ENCODE data around the gene TP53BP1.
"Not testable (repeated sequence)": the region's sequence is repeated elsewhere in the genome, so short reads cannot be mapped to it uniquely, and the experiment has no call there.

The TP53BP1 gene

GRCh38 chr15:43492673-43493601 lies at the start of gene TP53BP1:
TP53BP1 (minus strand) TSS chr15:43493156; CDS start chr15:43493043, 113 bp downstream.
- peak; percentile 95 for DNase-seq

- no peak for DNase-seq
Measured at GRCh38 chr15:43541785-43542184, 48.8 kb upstream of the TP53BP1 start.

GRCh38 chr15:43538091-43538490 lies 45.1 kb upstream of the TP53BP1 start:
- no peak for DNase-seq

- no peak for DNase-seq
Measured at GRCh38 chr15:43534897-43535296, 41.9 kb upstream of the TP53BP1 start.

GRCh38 chr15:43532826-43533225 lies 39.9 kb upstream of the TP53BP1 start:
- DNase-seq: not testable (repeated sequence)

GRCh38 chr15:43531018-43531670 lies 38.2 kb upstream of the TP53BP1 start:
- DNase-seq: no peak

GRCh38 chr15:43529587-43530345 lies 36.8 kb upstream of the TP53BP1 start:
- no peak for DNase-seq

- DNase-seq: no peak
Measured at GRCh38 chr15:43529141-43529540, 36.2 kb upstream of the TP53BP1 start.

GRCh38 chr15:43528542-43529007 lies 35.6 kb upstream of the TP53BP1 start:
- no peak for DNase-seq

- DNase-seq: no peak
Measured at GRCh38 chr15:43527802-43528541, 35.0 kb upstream of the TP53BP1 start.

GRCh38 chr15:43527016-43527801 lies 34.3 kb upstream of the TP53BP1 start:
- no peak for DNase-seq

- no peak for DNase-seq
Measured at GRCh38 chr15:43526261-43526930, 33.4 kb upstream of the TP53BP1 start.

- no peak for DNase-seq
Measured at GRCh38 chr15:43525131-43525530, 32.2 kb upstream of the TP53BP1 start.

GRCh38 chr15:43524254-43524845 lies 31.4 kb upstream of the TP53BP1 start:
- DNase-seq: no peak

GRCh38 chr15:43523646-43524045 lies 30.7 kb upstream of the TP53BP1 start:
- DNase-seq: no peak

GRCh38 chr15:43522247-43522646 lies 29.3 kb upstream of the TP53BP1 start:
- DNase-seq: no peak

- no peak for DNase-seq
Measured at GRCh38 chr15:43521419-43521818, 28.5 kb upstream of the TP53BP1 start.

GRCh38 chr15:43520138-43520537 lies 27.2 kb upstream of the TP53BP1 start:
- DNase-seq: no peak

GRCh38 chr15:43519196-43519595 lies 26.2 kb upstream of the TP53BP1 start:
- no peak for DNase-seq

- DNase-seq: no peak
Measured at GRCh38 chr15:43518197-43518761, 25.3 kb upstream of the TP53BP1 start.
